H1 (cell line): ENCODE results near the gene C15orf40. TPM values are rescaled to one million over a fixed set of nuclear protein-coding genes. Genes with fewer than 3 reads are reported as not detected.

Experiments used
- CTCF ChIA-PET: fragments of 300-600 bp; sonication (Branson Sonifier 250); formaldehyde crosslinking; loops from one replicate; lab custom pipeline; 2021; ENCODE audit not compliant: partially characterized antibody; lab: Charles Lee
- POLR2A ChIA-PET: fragments of 300-600 bp; sonication (Branson Sonifier 250); formaldehyde crosslinking; loops from one replicate; lab custom pipeline; 2021; ENCODE audit warnings: inconsistent platforms; ENCODE audit not compliant: partially characterized antibody; lab: Charles Lee
- DNase-seq, 2 experiments: peaks; one replicate each; pipeline versions ENCODE4 v3.0.0 to v3.0.0-alpha.2; 2010 to 2022; ENCODE audit warnings: low spot score in 2 of 2, low read depth in 1 of 2, mixed read lengths in 1 of 2
- FAIRE-seq: peaks from 2 replicates; lab custom pipeline; 2011; peaks lifted over from hg19 to GRCh38; lab: Jason Lieb, UNC
- H2AFZ ChIP-seq: 2 replicates; pipeline ENCODE4 v1.8.1; 2012; ENCODE audit warnings: low read length, inconsistent platforms
- H2AK5ac ChIP-seq: 2 replicates; pipeline ENCODE4 v1.6.1; 2013; ENCODE audit warnings: low read depth, low read length
- H2BK120ac ChIP-seq: replicated peaks from 2 replicates; pipeline ENCODE3; 2013; ENCODE audit warnings: low read depth, low read length, inconsistent platforms
- H2BK12ac ChIP-seq: 2 replicates; pipeline ENCODE4 v1.6.1; 2013; ENCODE audit warnings: low read depth, low read length
- H2BK15ac ChIP-seq: 2 replicates; pipeline ENCODE4 v1.6.1; 2013; ENCODE audit warnings: low read length
- H2BK20ac ChIP-seq: 2 replicates; pipeline ENCODE4 v1.6.1; 2013; ENCODE audit warnings: low read length
- H2BK5ac ChIP-seq: 2 replicates; pipeline ENCODE4 v1.6.1; 2013; ENCODE audit warnings: low read depth, low read length
- H3K14ac ChIP-seq: 2 replicates; pipeline ENCODE4 v1.6.1; 2013; ENCODE audit warnings: inconsistent platforms; ENCODE audit not compliant: insufficient read length
- H3K18ac ChIP-seq: 2 replicates; pipeline ENCODE4 v1.6.1; 2013; ENCODE audit warnings: low read length; ENCODE audit errors: extremely low read depth
- H3K23ac ChIP-seq: 2 replicates; pipeline ENCODE4 v1.6.1; 2013; ENCODE audit warnings: inconsistent platforms; ENCODE audit not compliant: insufficient read length
- H3K23me2 ChIP-seq: 2 replicates; pipeline ENCODE4 v1.6.1; 2013; ENCODE audit warnings: low read depth, low read length
- H3K27ac ChIP-seq: 2 replicates; pipeline ENCODE4 v1.6.1; 2011; ENCODE audit warnings: low read depth, low read length, inconsistent platforms
- H3K27me3 ChIP-seq, 4 experiments: replicated peaks in 1 of 4; 1 replicate in 1 of 4; 2 replicates in 3 of 4; pipeline versions ENCODE4 v1.6.1 to v1.8.1; 2011 to 2013; ENCODE audit warnings: low read length in 3 of 4, mild to moderate bottlenecking in 3 of 4, inconsistent platforms in 2 of 4, mixed read lengths in 2 of 4, moderate library complexity in 1 of 4; ENCODE audit not compliant: control insufficient read depth in 3 of 4, insufficient read depth in 3 of 4; ENCODE audit errors: extremely low read depth in 1 of 4
- H3K36me3 ChIP-seq, 4 experiments: 2 replicates each; pipeline versions ENCODE4 v1.6.1 to v1.8.1; 2011 to 2013; ENCODE audit warnings: mild to moderate bottlenecking in 4 of 4, low read length in 3 of 4, moderate library complexity in 2 of 4, control low read depth in 1 of 4, inconsistent platforms in 1 of 4; ENCODE audit not compliant: insufficient read depth in 4 of 4, control insufficient read depth in 2 of 4
- H3K4ac ChIP-seq: replicated peaks from 2 replicates; pipeline ENCODE3; 2013; ENCODE audit warnings: low read length, low read depth, mixed read lengths, inconsistent platforms; ENCODE audit not compliant: insufficient read length
- H3K4me1 ChIP-seq, 4 experiments: replicated peaks in 1 of 4; 1 replicate in 1 of 4; 2 replicates in 3 of 4; pipeline versions ENCODE4 v1.6.1 to v1.8.1; 2011 to 2013; ENCODE audit warnings: low read length in 3 of 4, inconsistent platforms in 2 of 4, mixed read lengths in 1 of 4; ENCODE audit not compliant: insufficient read depth in 4 of 4, control insufficient read depth in 3 of 4
- H3K4me2 ChIP-seq, 2 experiments: 2 replicates each; pipeline versions ENCODE4 v1.6.1 to v1.8.1; 2011 to 2013; ENCODE audit warnings: low read depth in 2 of 2, low read length in 2 of 2, control low read depth in 1 of 2, inconsistent platforms in 1 of 2, mild to moderate bottlenecking in 1 of 2; ENCODE audit not compliant: insufficient read depth in 1 of 2
- H3K4me3 ChIP-seq, 4 experiments: fragments of 200-600, 300-600 bp in 1 of 4; sonication (generic), shearing (Covaris generic), sonication (Bioruptor Twin) in 1 of 4; 2 replicates each; pipeline versions ENCODE4 v1.5.1 to v1.8.1; 2011 to 2016; ENCODE audit warnings: low read length in 4 of 4, low read depth in 3 of 4, control low read depth in 2 of 4, inconsistent platforms in 2 of 4, mild to moderate bottlenecking in 2 of 4, mixed read lengths in 1 of 4, moderate library complexity in 1 of 4; ENCODE audit not compliant: insufficient read depth in 2 of 4; ENCODE audit errors: extremely low read depth in 1 of 4
- H3K56ac ChIP-seq: replicated peaks from 2 replicates; pipeline ENCODE3; 2013; ENCODE audit warnings: low read depth, mild to moderate bottlenecking, mixed read lengths, low read length, inconsistent platforms; ENCODE audit not compliant: insufficient read length
- H3K79me1 ChIP-seq: 2 replicates; pipeline ENCODE4 v1.6.1; 2013; ENCODE audit warnings: low read depth, low read length, control low read depth
- H3K79me2 ChIP-seq, 2 experiments: 2 replicates each; pipeline versions ENCODE4 v1.6.1 to v1.8.1; 2012 to 2013; ENCODE audit warnings: low read length in 2 of 2, mild to moderate bottlenecking in 2 of 2, inconsistent platforms in 1 of 2; ENCODE audit not compliant: insufficient read depth in 2 of 2, control insufficient read depth in 1 of 2
- H3K9ac ChIP-seq, 4 experiments: replicated peaks in 1 of 4; 1 replicate in 1 of 4; 2 replicates in 3 of 4; pipeline versions ENCODE4 v1.6.1 to v1.8.1; 2011 to 2013; ENCODE audit warnings: low read depth in 3 of 4, low read length in 3 of 4, control low read depth in 2 of 4, mild to moderate bottlenecking in 2 of 4, moderate library complexity in 2 of 4, inconsistent platforms in 1 of 4; ENCODE audit errors: extremely low read depth in 1 of 4
- H3K9me3 ChIP-seq, 2 experiments: 2 replicates each; pipeline versions ENCODE4 v1.6.1 to v1.8.1; 2012 to 2013; ENCODE audit warnings: mild to moderate bottlenecking in 2 of 2, moderate library complexity in 2 of 2, control low read depth in 1 of 2, inconsistent platforms in 1 of 2, low read depth in 1 of 2, low read length in 1 of 2, mixed read lengths in 1 of 2; ENCODE audit not compliant: insufficient read depth in 2 of 2
- H4K20me1 ChIP-seq, 2 experiments: replicated peaks in 1 of 2; 2 replicates each; pipeline versions ENCODE3 to v1.8.1; 2011 to 2013; ENCODE audit warnings: inconsistent platforms in 2 of 2, low read length in 2 of 2, mild to moderate bottlenecking in 1 of 2; ENCODE audit not compliant: insufficient read depth in 2 of 2, control insufficient read depth in 1 of 2
- H4K5ac ChIP-seq: 2 replicates; pipeline ENCODE4 v1.6.1; 2013; ENCODE audit warnings: low read length, low read depth, mixed read lengths, inconsistent platforms; ENCODE audit not compliant: insufficient read length
- H4K8ac ChIP-seq: 2 replicates; pipeline ENCODE4 v1.8.0; 2013; ENCODE audit warnings: mild to moderate bottlenecking, moderate library complexity, low read length, inconsistent platforms; ENCODE audit not compliant: insufficient read depth; ENCODE audit errors: extremely low read depth
- H4K91ac ChIP-seq: replicated peaks from 2 replicates; pipeline ENCODE3; 2013; ENCODE audit warnings: low read length, mixed read lengths, inconsistent platforms; ENCODE audit not compliant: insufficient read length
- CBX5 ChIP-seq: fragments of 300-800, 300-1000 bp; sonication (generic); IDR thresholded peaks from 2 replicates; pipeline ENCODE4 v1.7.1; 2016; ENCODE audit warnings: antibody characterized with exemption, low read length, low read depth
- CHD1 ChIP-seq: IDR thresholded peaks from 2 replicates; pipeline ENCODE4 v1.6.1; 2012; ENCODE audit warnings: low read depth, low read length, improper control_type of control experiment
- CREB1 ChIP-seq: IDR thresholded peaks from 2 replicates; pipeline ENCODE4 v1.6.1; 2012; ENCODE audit warnings: inconsistent platforms
- RAD21 ChIP-seq, 2 experiments: IDR thresholded peaks in 1 of 2; conservative IDR thresholded peaks in 1 of 2; 2 replicates each; pipeline ENCODE4 v1.6.1; 2011; ENCODE audit warnings: low read depth in 2 of 2, low read length in 2 of 2, improper control_type of control experiment in 1 of 2, inconsistent platforms in 1 of 2, mild to moderate bottlenecking in 1 of 2, moderate library complexity in 1 of 2
- SP1 ChIP-seq: IDR thresholded peaks from 2 replicates; pipeline ENCODE4 v1.6.1; 2011; ENCODE audit warnings: low read depth, low read length
- SP4 ChIP-seq: IDR thresholded peaks from 2 replicates; pipeline ENCODE4 v1.6.1; 2012; ENCODE audit warnings: low read length, inconsistent platforms
- TEAD4 ChIP-seq: IDR thresholded peaks from 2 replicates; pipeline ENCODE4 v1.6.1; 2012; ENCODE audit warnings: low read depth, low read length, inconsistent platforms, mixed read lengths
- WGBS, 2 experiments: shearing (Covaris generic) in 1 of 2; methylation state at CpG; one replicate each; pipeline versions ENCODE4 v1.1.6 to v1.1.7; 2013 to 2015; ENCODE audit warnings: low lambda C conversion rate in 2 of 2, mixed read lengths in 2 of 2, inconsistent platforms in 1 of 2, low coverage in 1 of 2, missing lambda C conversion rate in 1 of 2; ENCODE audit not compliant: insufficient replicate concordance in 2 of 2, insufficient coverage in 1 of 2, insufficient read length in 1 of 2; ENCODE audit errors: extremely low coverage in 1 of 2, missing lambda C conversion rate in 1 of 2; 5-methylcytosine and 5-hydroxymethylcytosine counted together
- polyA plus RNA-seq, 7 experiments: library from polyadenylated mRNA; depleted of rRNA in 3 of 7; stranded (reverse) in 5 of 7; unstranded in 2 of 7; fragments of >200 nt in 5 of 7; fragments of 200-250 nt in 2 of 7; gene quantifications; 1 replicate in 5 of 7; 2 replicates in 1 of 7; 4 replicates in 1 of 7; pipeline versions ENCODE4 v1.2.1 to v1.2.3, GENCODE V29; 2011 to 2013; ENCODE audit warnings: missing spikeins in 2 of 7, mixed read lengths in 2 of 7
- total RNA-seq: library from RNA; stranded (reverse); fragmentation: NEBNext Ultra II Directional; extraction: Animal tissue kit (Norgen Biotek cat#: 25700); gene quantifications from 2 replicates; pipeline ENCODE4 v1.2.1, GENCODE V29; 2021
- TF ChIP-seq, protein P1 (sequence below), 3 experiments: IDR thresholded peaks; 1 replicate in 2 of 3; 2 replicates in 1 of 3; pipeline versions ENCODE4 v1.5.1 to v1.6.1; 2011; ENCODE audit warnings: low read length in 3 of 3, mild to moderate bottlenecking in 3 of 3, inconsistent platforms in 2 of 3, low read depth in 1 of 3, moderate library complexity in 1 of 3; ENCODE audit not compliant: insufficient read depth in 1 of 3; ENCODE audit errors: control extremely low read depth in 1 of 3

C15orf40 gene
- total and polyA plus RNA-seq, 2 of the 8 experiments (the other 6 are each of a cell fraction or from before 2014, with no cell fraction given), result 10.7 TPM

DNA sequence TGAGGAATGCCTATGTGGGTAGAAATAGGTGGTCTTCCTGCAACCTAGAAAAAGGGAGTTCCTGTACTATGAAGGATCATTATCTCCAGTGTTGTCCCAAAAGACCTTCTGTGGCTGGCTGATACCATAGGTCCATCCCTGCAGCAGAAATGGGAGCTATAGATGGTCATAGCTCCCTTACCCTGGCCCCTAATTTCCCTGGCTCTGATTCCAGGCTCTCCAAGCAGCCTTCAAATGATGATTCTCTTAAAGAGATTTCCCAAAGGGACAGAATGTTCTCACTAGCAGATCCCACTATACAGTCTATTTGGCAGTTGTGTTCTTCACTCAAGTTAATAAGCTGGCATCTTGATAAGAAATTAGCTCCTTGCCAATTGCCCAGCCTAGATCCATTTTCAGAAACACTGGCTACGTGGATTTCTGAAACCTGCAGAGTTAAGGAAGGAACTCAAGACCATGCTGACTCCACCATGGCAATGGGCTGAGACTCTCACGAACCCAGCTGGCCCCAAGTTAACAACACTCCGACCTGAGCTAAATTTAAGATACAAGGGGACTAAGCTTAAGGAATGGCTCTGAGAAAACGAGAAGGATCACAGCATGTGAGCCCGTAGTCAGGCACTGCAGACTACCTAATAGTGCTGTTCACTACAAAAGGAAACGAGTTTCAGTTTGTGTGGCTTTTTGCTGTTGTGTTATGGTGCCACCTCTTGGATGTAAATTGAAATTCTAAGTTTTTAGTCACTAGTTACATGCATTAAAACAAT lies 11.4 kb downstream of the C15orf40 start:
- FAIRE-seq (peak; percentile 55), DNase-seq (peak in 1 of 2 experiments; percentile 43)
- Histone ChIP-seq H2AK5ac (no peak overlapping the region), H4K5ac (no peak overlapping the region), H3K9ac (no peak overlapping the region; a peak in 1 of 7 replicates), H4K20me1 (no peaks in the 10 kb centered on the region), H3K79me1 (no peaks in the 10 kb centered on the region), H3K56ac (no peak overlapping the region)
- TF ChIP-seq RAD21 (IDR thresholded peaks at IDR 0.05 in 1 of 2, conservative IDR thresholded peaks at IDR 0.05 in 1 of 2; ENCODE audit: low read depth in 2 of 2, low read length in 2 of 2) (peak; percentile 82 to 83), SP4 (no peak), CHD1 (no peak), CBX5 (no peak), CREB1 (no peak), SP1 (no peak), TEAD4 (no peak)
- TF ChIP-seq, protein P1, sequence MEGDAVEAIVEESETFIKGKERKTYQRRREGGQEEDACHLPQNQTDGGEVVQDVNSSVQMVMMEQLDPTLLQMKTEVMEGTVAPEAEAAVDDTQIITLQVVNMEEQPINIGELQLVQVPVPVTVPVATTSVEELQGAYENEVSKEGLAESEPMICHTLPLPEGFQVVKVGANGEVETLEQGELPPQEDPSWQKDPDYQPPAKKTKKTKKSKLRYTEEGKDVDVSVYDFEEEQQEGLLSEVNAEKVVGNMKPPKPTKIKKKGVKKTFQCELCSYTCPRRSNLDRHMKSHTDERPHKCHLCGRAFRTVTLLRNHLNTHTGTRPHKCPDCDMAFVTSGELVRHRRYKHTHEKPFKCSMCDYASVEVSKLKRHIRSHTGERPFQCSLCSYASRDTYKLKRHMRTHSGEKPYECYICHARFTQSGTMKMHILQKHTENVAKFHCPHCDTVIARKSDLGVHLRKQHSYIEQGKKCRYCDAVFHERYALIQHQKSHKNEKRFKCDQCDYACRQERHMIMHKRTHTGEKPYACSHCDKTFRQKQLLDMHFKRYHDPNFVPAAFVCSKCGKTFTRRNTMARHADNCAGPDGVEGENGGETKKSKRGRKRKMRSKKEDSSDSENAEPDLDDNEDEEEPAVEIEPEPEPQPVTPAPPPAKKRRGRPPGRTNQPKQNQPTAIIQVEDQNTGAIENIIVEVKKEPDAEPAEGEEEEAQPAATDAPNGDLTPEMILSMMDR (IDR thresholded peaks at IDR 0.05; ENCODE audit: control extremely low read depth in 1 of 3, insufficient read depth in 1 of 3, low read depth in 1 of 3, low read length in 3 of 3), result peak in 2 of 3 experiments; percentile 37 to 49; a peak in 2 of 4 replicates
- TF ChIP-seq, all 59 proteins: peak for 2
- Histone ChIP-seq H3K27ac (no peak overlapping the region), H3K4me1 (peaks cover 0 to 2% (median 0%) of the 10 kb centered on the region in 4 experiments; a peak in 1 of 7 replicates), H2BK5ac (no peak overlapping the region), H3K27me3 (no peaks in the 10 kb centered on the region), H4K8ac (no peak overlapping the region), H2BK20ac (no peak overlapping the region), H3K4me2 (no peak overlapping the region), H3K18ac (no peak overlapping the region), H3K9me3 (peaks cover 0 to 3% of the 10 kb centered on the region in 2 experiments; a peak in 1 of 4 replicates), H2BK120ac (no peak overlapping the region), H3K4me3 (no peak overlapping the region), H2BK12ac (no peak overlapping the region), H2BK15ac (no peak overlapping the region), H3K23me2 (no peaks in the 10 kb centered on the region), H3K14ac (no peak overlapping the region), H4K91ac (no peak overlapping the region), H3K36me3 (peaks cover 0 to 2% (median 0%) of the 10 kb centered on the region in 4 experiments; a peak in 1 of 8 replicates), H3K4ac (no peak overlapping the region), H3K79me2 (no peaks in the 10 kb centered on the region), H2AFZ (no peak overlapping the region), H3K23ac (no peak overlapping the region)
- ChIA-PET CTCF (interaction anchor here (0.6 to 2.4 kb wide), 32 partner anchors 9 to 464 kb away, joined by 3 to 27 read pairs (median 3); partner anchors contain the start of genes AP3B2, C15orf40 and RAMAC), POLR2A (interaction anchor here (0.9 to 1.1 kb wide), 2 partner anchors 11 to 201 kb away, joined by 4 to 5 read pairs; no protein-coding TSS in a partner anchor)
- WGBS, 2 experiments, result 50% methylated on average over 6 of the region's 6 CpGs; no CpG with 5 or more reads in 1 of the 2 experiments
